ENCODE measurements around the gene FCAR.
"Not testable (repeated sequence)": the region's sequence is repeated elsewhere in the genome, so short reads cannot be mapped to it uniquely, and the experiment has no call there.

Gene FCAR

DNA sequence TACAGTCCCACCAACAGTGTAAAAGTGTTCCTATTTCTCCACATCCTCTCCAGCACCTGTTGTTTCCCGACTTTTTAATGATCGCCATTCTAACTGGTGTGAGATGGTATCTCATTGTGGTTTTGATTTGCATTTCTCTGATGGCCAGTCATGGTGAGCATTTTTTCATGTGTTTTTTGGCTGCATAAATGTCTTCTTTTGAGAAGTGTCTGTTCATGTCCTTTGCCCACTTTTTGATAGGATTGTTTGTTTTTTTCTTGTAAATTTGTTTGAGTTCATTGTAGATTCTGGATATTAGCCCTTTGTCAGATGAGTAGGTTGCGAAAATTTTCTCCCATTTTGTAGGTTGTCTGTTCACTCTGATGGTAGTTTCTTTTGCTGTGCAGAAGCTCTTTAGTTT, 10.6 kb upstream of the FCAR start:
- H3K27me3 ChIP-seq (ENCODE audit: insufficient read depth, low read length); H2AFZ ChIP-seq (ENCODE audit: low read depth, low read length); H3K4me3 ChIP-seq (ENCODE audit: low read length); H3K4me1 ChIP-seq (ENCODE audit: insufficient read depth, low read length); H3K9me3 ChIP-seq (ENCODE audit: low read length); H3K36me3 ChIP-seq (ENCODE audit: insufficient read depth, low read length): not testable (repeated sequence)

DNA sequence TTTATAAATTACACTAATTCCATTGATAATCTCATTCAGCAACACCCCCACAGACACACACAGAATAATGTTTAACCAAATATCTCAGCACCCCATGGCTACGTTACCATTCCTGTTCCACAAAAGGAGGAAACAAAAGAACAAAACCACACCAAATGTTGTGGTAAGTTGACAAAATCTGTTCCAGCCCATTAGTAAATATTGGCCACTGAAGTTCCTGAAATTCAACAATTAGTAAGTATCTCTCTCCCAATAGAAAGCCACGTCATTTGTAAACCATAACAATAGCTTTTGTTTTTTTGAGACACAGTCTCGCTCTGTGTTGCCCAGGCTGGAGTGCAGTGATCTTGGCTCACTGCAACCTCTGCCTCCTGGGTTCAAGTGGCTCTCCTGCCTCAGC, 2.3 kb upstream of the FCAR start:
- Histone ChIP-seq H3K9me3 (ENCODE audit: low read length) (no peaks in the 10 kb centered on the region), H3K36me3 (ENCODE audit: insufficient read depth, low read length) (no peaks in the 10 kb centered on the region), H2AFZ (ENCODE audit: low read depth, low read length) (no peak overlapping the region), H3K4me3 (ENCODE audit: low read length) (no peak overlapping the region), H3K27me3 (ENCODE audit: insufficient read depth, low read length) (no peaks in the 10 kb centered on the region), H3K4me1 (ENCODE audit: insufficient read depth, low read length) (no peaks in the 10 kb centered on the region)

DNA sequence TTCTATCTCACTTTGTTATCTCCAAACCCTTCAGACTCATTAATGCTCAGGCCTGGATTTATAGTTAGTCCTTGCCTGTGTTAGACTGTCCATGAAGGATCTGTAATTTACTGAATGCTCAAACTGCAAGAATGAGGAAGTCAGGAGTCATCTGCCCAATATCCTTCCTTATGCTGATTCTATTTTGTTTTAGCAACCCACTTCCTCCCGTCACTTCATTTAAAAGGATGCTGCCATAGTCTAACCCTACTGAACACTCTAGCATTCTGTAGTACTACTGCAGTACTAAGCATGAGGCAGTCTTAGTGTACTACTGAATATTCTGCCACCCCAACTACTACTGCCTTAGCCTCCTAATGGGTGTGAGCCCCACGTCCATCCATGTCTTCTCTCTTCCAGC, 1.5 kb downstream of the FCAR start:
- H2AFZ ChIP-seq (ENCODE audit: low read depth, low read length), result no peak overlapping the region
- no peaks in the 10 kb centered on the region for H3K36me3 ChIP-seq (ENCODE audit: insufficient read depth, low read length)
- H3K9me3 ChIP-seq (ENCODE audit: low read length), result no peaks in the 10 kb centered on the region
- no peaks in the 10 kb centered on the region for H3K27me3 ChIP-seq (ENCODE audit: insufficient read depth, low read length)
- no peak overlapping the region for H3K4me3 ChIP-seq (ENCODE audit: low read length)
- no peaks in the 10 kb centered on the region for H3K4me1 ChIP-seq (ENCODE audit: insufficient read depth, low read length)

DNA sequence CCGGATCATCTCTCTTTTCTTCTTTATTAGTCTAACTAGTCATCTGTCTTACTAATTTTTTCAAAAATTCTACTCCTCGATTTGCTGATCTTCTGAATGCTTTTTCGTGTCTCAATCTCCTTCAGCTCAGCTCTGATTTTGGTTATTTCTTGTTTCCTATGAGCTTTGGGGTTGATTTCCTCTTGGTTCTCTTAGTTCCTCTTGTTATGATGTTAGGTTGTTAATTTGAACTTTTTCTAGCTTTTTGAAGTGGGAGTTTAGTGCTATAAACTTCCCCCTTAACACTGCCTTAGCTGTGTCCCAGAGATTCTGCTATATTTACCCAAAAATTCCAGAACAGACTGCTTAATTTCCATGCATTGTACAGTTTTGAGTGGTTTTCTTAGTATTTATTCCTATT, 3.4 kb downstream of the FCAR start:
- H3K4me1 ChIP-seq (ENCODE audit: insufficient read depth, low read length), result no peaks in the 10 kb centered on the region
- H3K4me3 ChIP-seq (ENCODE audit: low read length), result no peak overlapping the region
- peaks cover 4% of the 10 kb centered on the region for H3K27me3 ChIP-seq (ENCODE audit: insufficient read depth, low read length)

DNA sequence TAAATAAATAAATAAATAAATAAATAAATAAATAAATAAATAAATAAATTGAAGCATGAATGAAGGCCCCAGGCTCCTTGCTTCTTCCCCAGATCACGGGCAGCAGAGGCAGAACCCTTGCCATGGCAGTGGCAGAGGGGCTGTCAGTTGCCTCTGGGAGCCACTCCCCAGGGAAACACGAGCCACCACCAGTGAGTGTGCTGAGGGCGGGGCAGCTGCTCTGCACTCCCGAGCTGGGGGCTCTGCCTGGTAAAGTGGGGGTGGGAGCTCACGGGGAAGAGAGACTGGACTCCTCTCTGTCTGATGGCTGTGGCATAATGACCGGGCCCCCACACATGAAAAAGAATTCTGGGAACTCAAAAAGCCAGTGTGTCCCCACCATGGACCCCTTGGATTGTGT, 7.8 kb downstream of the FCAR start:
- no peaks in the 10 kb centered on the region for H3K36me3 ChIP-seq (ENCODE audit: insufficient read depth, low read length)
- no peak overlapping the region for H2AFZ ChIP-seq (ENCODE audit: low read depth, low read length)
- no peaks in the 10 kb centered on the region for H3K9me3 ChIP-seq (ENCODE audit: low read length)
- H3K4me1 ChIP-seq (ENCODE audit: insufficient read depth, low read length), result no peaks in the 10 kb centered on the region
- peaks cover 4% of the 10 kb centered on the region for H3K27me3 ChIP-seq (ENCODE audit: insufficient read depth, low read length)
- H3K4me3 ChIP-seq (ENCODE audit: low read length), result no peak overlapping the region

More for the DNA sequence above, 3.4 kb downstream of the FCAR start:
- Histone ChIP-seq H3K9me3 (ENCODE audit: low read length) (no peaks in the 10 kb centered on the region), H2AFZ (ENCODE audit: low read depth, low read length) (no peak overlapping the region), H3K36me3 (ENCODE audit: insufficient read depth, low read length) (no peaks in the 10 kb centered on the region)

DNA sequence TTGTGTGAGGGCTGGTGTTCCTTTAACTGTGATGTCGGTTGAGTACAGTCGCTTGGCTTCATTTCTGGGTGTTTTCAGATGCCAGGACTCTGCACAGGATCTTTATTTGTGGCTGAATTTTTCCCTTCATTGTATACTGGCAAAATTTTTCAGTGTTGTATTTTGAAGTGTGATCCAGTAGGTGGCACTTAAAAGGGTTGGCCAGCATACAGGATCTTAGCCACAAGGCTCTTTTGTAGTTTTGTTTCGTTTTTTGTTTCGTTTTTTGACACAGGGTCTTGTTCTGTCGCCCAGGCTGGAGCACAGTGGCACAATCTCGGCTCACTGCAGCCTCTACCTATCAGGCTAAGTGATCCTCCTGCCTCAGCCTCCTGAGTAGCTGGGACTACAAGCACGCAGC, 8.7 kb downstream of the FCAR start:
- no peak overlapping the region for H3K4me3 ChIP-seq (ENCODE audit: low read length)
- no peak overlapping the region for H2AFZ ChIP-seq (ENCODE audit: low read depth, low read length)
- H3K4me1 ChIP-seq (ENCODE audit: insufficient read depth, low read length), result no peaks in the 10 kb centered on the region
- H3K27me3 ChIP-seq (ENCODE audit: insufficient read depth, low read length), result peaks cover 4% of the 10 kb centered on the region
- H3K9me3 ChIP-seq (ENCODE audit: low read length), result no peaks in the 10 kb centered on the region
- no peaks in the 10 kb centered on the region for H3K36me3 ChIP-seq (ENCODE audit: insufficient read depth, low read length)

DNA sequence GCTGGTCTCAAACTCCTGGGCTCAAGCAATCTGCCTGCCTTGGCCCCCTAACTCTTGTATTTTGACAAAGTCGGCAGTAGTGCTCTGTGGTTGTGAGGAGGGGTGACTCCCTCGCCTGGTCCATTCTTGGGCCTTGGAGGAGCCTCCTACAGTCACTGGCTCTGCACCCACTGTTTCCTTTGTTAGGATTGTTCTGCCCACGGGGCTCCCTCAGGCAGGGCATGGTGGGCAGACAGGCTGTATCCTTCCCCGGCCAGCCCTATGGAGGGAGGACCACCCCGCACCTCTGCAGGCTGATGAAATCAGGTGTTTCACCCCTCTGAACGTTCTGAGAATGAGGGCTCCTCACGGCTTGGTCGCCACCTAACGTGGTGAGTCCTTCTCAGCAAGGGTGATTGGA, 9.2 kb downstream of the FCAR start:
- H3K9me3 ChIP-seq (ENCODE audit: low read length), result no peaks in the 10 kb centered on the region
- no peak overlapping the region for H3K4me3 ChIP-seq (ENCODE audit: low read length)
- H3K27me3 ChIP-seq (ENCODE audit: insufficient read depth, low read length), result peaks cover 4% of the 10 kb centered on the region
- H3K4me1 ChIP-seq (ENCODE audit: insufficient read depth, low read length), result no peaks in the 10 kb centered on the region
- no peak overlapping the region for H2AFZ ChIP-seq (ENCODE audit: low read depth, low read length)
- no peaks in the 10 kb centered on the region for H3K36me3 ChIP-seq (ENCODE audit: insufficient read depth, low read length)

DNA sequence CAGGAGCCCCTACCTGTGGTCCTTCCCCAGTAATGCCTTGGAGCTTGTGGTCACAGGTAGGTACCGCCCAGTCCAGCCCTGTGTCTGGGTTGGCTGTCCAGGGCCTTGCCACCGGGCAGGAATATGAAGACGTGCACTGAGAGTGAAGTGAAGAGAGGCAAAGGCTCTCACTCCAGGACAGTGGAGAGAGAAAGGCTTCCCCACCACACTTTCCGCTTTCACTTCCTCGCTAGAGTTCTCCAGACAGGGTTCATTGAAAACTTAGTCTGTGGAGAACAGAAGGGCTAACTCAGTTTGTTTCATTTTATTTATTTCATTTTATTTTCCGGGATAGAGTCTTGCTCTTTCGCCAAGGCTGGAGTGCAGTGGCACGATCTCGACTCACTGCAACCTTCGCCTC, 14.2 kb downstream of the FCAR start:
- H3K4me3 ChIP-seq (ENCODE audit: low read length), result no peak overlapping the region
- H3K9me3 ChIP-seq (ENCODE audit: low read length), result no peaks in the 10 kb centered on the region
- H3K27me3 ChIP-seq (ENCODE audit: insufficient read depth, low read length), result no peaks in the 10 kb centered on the region

DNA sequence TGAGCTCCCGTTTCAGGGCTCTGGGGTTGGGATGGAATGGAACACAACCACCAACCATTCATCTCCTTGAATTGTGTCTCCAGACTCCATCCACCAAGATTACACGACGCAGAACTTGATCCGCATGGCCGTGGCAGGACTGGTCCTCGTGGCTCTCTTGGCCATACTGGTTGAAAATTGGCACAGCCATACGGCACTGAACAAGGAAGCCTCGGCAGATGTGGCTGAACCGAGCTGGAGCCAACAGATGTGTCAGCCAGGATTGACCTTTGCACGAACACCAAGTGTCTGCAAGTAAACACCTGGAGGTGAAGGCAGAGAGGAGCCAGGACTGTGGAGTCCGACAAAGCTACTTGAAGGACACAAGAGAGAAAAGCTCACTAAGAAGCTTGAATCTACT, 15.5 kb downstream of the FCAR start:
- no peaks in the 10 kb centered on the region for H3K27me3 ChIP-seq (ENCODE audit: insufficient read depth, low read length)
- H3K4me3 ChIP-seq (ENCODE audit: low read length), result no peak overlapping the region
- H3K9me3 ChIP-seq (ENCODE audit: low read length), result no peaks in the 10 kb centered on the region
- no peaks in the 10 kb centered on the region for H3K4me1 ChIP-seq (ENCODE audit: insufficient read depth, low read length)
- H2AFZ ChIP-seq (ENCODE audit: low read depth, low read length), result no peak overlapping the region
- no peaks in the 10 kb centered on the region for H3K36me3 ChIP-seq (ENCODE audit: insufficient read depth, low read length)

More for the DNA sequence above, 14.2 kb downstream of the FCAR start:
- H3K4me1 ChIP-seq (ENCODE audit: insufficient read depth, low read length), result no peaks in the 10 kb centered on the region
- no peaks in the 10 kb centered on the region for H3K36me3 ChIP-seq (ENCODE audit: insufficient read depth, low read length)
- no peak overlapping the region for H2AFZ ChIP-seq (ENCODE audit: low read depth, low read length)

DNA sequence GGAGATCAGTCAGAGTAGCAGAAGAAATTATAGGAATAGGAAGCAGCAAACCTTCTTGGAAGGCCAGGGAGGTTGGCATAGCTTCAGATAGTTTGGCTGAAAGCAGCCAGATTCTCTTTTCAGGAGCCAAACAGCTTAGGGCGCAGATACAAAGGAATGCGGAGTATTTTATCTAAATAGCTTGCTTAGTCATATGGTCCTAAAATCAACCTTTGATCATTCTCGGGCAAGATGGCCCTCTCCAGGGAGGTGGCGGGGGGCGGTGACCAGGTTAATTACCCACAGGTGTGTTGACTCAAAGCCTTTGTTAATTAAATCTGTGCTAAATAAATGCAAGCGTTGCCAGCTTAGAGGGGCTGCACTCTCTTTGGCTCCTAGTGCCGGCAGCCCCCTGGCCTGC, 19.4 kb downstream of the FCAR start:
- Histone ChIP-seq H3K4me3 (ENCODE audit: low read length) (no peak overlapping the region), H3K4me1 (ENCODE audit: insufficient read depth, low read length) (no peaks in the 10 kb centered on the region), H3K36me3 (ENCODE audit: insufficient read depth, low read length) (no peaks in the 10 kb centered on the region), H2AFZ (ENCODE audit: low read depth, low read length) (no peak overlapping the region), H3K27me3 (ENCODE audit: insufficient read depth, low read length) (peaks cover 2% of the 10 kb centered on the region), H3K9me3 (ENCODE audit: low read length) (no peaks in the 10 kb centered on the region)

DNA sequence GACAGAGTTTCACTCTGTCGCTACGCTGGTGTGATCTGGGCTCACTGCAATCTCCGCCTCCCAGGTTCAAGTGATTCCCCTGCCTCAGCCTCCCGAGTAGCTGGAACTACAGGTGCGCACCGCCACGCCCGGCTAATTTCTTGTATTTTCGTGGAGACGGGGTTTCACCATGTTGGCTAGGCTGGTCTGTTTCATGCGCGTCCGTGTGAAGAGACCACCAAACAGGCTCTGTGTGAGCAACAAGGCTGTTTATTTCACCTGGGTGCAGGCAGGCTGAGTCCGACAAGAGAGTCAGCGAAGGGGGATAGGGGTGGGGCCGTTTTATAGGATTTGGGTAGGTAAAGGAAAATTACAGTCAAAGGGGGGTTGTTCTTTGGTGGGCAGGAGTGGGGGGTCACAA, 20.1 kb downstream of the FCAR start:
- not testable (repeated sequence) for H3K4me3 ChIP-seq (ENCODE audit: low read length); H3K9me3 ChIP-seq (ENCODE audit: low read length); H3K4me1 ChIP-seq (ENCODE audit: insufficient read depth, low read length)

DNA sequence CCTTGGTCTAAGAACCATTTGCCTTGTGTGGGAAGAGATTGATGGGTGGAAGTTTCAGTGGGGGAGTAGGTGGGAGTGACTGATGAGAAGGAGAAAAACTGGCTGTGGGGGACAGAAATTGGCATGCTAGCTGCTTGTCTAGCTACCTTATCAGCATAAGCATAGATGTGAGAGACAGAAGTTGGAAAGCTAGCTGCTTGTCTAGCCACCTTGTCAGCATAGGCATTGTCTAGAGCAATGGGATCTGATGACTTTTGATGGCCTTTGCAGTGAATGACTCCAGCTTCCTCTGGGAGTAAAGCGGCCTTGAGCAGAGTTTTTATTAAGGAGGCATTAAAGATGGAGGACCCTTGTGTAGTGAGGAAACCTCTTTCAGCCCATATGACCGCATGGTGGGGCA, 22.0 kb downstream of the FCAR start:
- no peak overlapping the region for H2AFZ ChIP-seq (ENCODE audit: low read depth, low read length)
- H3K4me1 ChIP-seq (ENCODE audit: insufficient read depth, low read length), result no peaks in the 10 kb centered on the region
- H3K4me3 ChIP-seq (ENCODE audit: low read length), result no peak overlapping the region
- no peaks in the 10 kb centered on the region for H3K36me3 ChIP-seq (ENCODE audit: insufficient read depth, low read length)
- no peaks in the 10 kb centered on the region for H3K9me3 ChIP-seq (ENCODE audit: low read length)
- peaks cover 5% of the 10 kb centered on the region for H3K27me3 ChIP-seq (ENCODE audit: insufficient read depth, low read length)

More for the DNA sequence above, 20.1 kb downstream of the FCAR start:
- H2AFZ ChIP-seq (ENCODE audit: low read depth, low read length); H3K27me3 ChIP-seq (ENCODE audit: insufficient read depth, low read length); H3K36me3 ChIP-seq (ENCODE audit: insufficient read depth, low read length): not testable (repeated sequence)

DNA sequence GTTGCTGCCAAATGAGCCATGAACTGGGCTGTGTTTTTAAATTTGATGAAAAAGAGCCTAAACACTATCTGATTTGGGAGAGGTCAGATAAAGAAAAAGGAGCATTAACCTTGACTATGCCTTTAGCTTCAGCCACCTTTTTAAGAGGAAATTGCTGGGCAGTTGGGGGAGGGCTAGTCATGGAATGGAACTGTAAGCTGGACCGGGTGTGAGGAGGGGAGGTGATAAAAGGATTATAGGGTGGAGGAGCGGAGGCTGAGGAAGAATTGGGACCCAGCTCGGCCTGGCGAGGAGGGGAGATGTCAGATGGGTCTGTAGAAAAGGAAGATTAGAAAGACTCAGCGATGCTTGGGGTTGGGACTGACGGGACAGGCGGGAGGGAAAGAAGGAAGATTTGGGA, 24.6 kb downstream of the FCAR start:
- H3K9me3 ChIP-seq (ENCODE audit: low read length); H2AFZ ChIP-seq (ENCODE audit: low read depth, low read length); H3K4me3 ChIP-seq (ENCODE audit: low read length); H3K4me1 ChIP-seq (ENCODE audit: insufficient read depth, low read length); H3K27me3 ChIP-seq (ENCODE audit: insufficient read depth, low read length); H3K36me3 ChIP-seq (ENCODE audit: insufficient read depth, low read length): not testable (repeated sequence)

DNA sequence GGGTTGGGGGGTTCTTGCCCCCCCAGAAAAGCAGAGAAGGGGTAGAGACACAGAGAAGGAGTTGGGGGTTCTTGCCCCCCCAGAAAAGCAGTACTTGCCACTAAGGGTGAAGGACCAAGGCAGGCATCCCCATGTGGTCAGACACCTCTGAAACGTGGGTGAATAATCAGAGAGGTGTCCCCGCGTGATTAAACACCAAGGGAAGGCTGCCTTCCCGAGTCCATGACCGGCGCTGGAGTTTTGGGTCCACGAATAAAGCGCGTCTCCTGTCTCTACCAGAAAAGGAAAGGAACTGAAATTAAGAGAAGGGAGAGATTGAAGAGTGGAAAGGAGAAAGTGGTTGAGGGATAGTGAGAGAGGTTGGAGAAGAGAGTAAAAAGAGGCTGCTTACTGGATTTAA, 25.6 kb downstream of the FCAR start:
- not testable (repeated sequence) for H3K36me3 ChIP-seq (ENCODE audit: insufficient read depth, low read length); H3K4me3 ChIP-seq (ENCODE audit: low read length); H2AFZ ChIP-seq (ENCODE audit: low read depth, low read length); H3K27me3 ChIP-seq (ENCODE audit: insufficient read depth, low read length); H3K4me1 ChIP-seq (ENCODE audit: insufficient read depth, low read length); H3K9me3 ChIP-seq (ENCODE audit: low read length)
